Muscle of back (tissue), 10 donors: ENCODE measurements around the gene TERF2IP. TPM values are rescaled to one million over a fixed set of nuclear protein-coding genes. Genes with fewer than 3 reads are reported as not detected.

ENCODE experiments used
- polyA plus RNA-seq, 10 donors: library from polyadenylated mRNA; unstranded; fragments of 120-200 nt; gene quantifications; one replicate each; pipeline ENCODE4 v1.2.1, GENCODE V29; 2013; ENCODE audit not compliant: insufficient read length in 10 of 10

The TERF2IP gene
- polyA plus RNA-seq, 10 donors: 55.4 to 71.4 (median 63.1) TPM

Other genes with a start within 250 kb of the TERF2IP start
- 100 to 1,000 TPM in 1 of 10 donors, 10 to 100 TPM in 9; 70.9 to 125 (median 91.4) TPM for gene CFDP1, start 214.3 kb upstream of the TERF2IP start, polyA plus RNA-seq
- gene TMEM170A, start 183.1 kb upstream of the TERF2IP start, polyA plus RNA-seq: 10 to 100 TPM; 12.0 to 24.5 (median 19.6) TPM
- gene CHST6, start 152.3 kb upstream of the TERF2IP start, polyA plus RNA-seq: 1 to 10 TPM; 1.0 to 5.5 (median 3.0) TPM
- under 1 TPM in 8 of 10 donors, not detected in 2; 0.05 to 0.43 (median 0.13) TPM for gene CHST5, start 111.7 kb upstream of the TERF2IP start, polyA plus RNA-seq
- gene TMEM231, start 91.5 kb upstream of the TERF2IP start, polyA plus RNA-seq: 1 to 10 TPM; 5.3 to 9.6 (median 8.3) TPM
- 100 to 1,000 TPM; 122 to 148 (median 134) TPM for gene GABARAPL2, start 81.4 kb upstream of the TERF2IP start, polyA plus RNA-seq
- gene ADAT1, start 24.5 kb upstream of the TERF2IP start, polyA plus RNA-seq: 10 to 100 TPM; 22.8 to 46.2 (median 32.4) TPM
- 100 to 1,000 TPM; 108 to 136 (median 128) TPM for gene KARS1, start 108 bp upstream of the TERF2IP start, polyA plus RNA-seq
- gene CPHXL2, start 29.2 kb downstream of the TERF2IP start, polyA plus RNA-seq: under 1 TPM in 2 of 10 donors, not detected in 8; 0.11 to 0.31 TPM
- gene DUXB, start 53.7 kb downstream of the TERF2IP start, polyA plus RNA-seq: not detected
- gene CPHXL, start 78.7 kb downstream of the TERF2IP start, polyA plus RNA-seq: not detected